A549 (cell line): ENCODE measurements around the gene FANCB. TPM values are rescaled to one million over a fixed set of nuclear protein-coding genes. Genes with fewer than 3 reads are reported as not detected.

Experiments used
- ATAC-seq, 2 experiments: fragments of 200-7000 bp in 1 of 2; fragments of >200 bp in 1 of 2; cut with Nextera tagmentation in 1 of 2; cut with Tn5 transposase in 1 of 2; 3 replicates each; pipeline versions ENCODE4 v1.8.0 to v1.9.1; 2018 to 2020; ENCODE audit warnings: mild to moderate bottlenecking in 1 of 2, moderate library complexity in 1 of 2
- CTCF ChIA-PET: fragments of 300-600 bp; sonication (Branson Sonifier 250); formaldehyde crosslinking; extraction: SDS; loops from one replicate; lab custom pipeline; 2021; ENCODE audit warnings: antibody characterized with exemption, inconsistent platforms; lab: Yijun Ruan, JAX
- POLR2A ChIA-PET: fragments of 350-600 bp; formaldehyde crosslinking; extraction: SDS; loops from one replicate; lab custom pipeline; 2021; ENCODE audit warnings: antibody characterized with exemption, inconsistent platforms; lab: Yijun Ruan, JAX
- DNase-seq, 2 experiments: peaks; one replicate each; pipeline versions ENCODE4 v3.0.0 to v3.0.0-alpha.2; 2011 to 2016; ENCODE audit warnings: low read depth in 1 of 2, low spot score in 1 of 2
- FAIRE-seq: peaks from 2 replicates; lab custom pipeline; 2011; peaks lifted over from hg19 to GRCh38; lab: Jason Lieb, UNC
- H3K27ac ChIP-seq, 2 experiments: fragments of >200 bp; sonication (Bioruptor Twin); formaldehyde crosslinking; 3 replicates each; pipeline ENCODE4 v1.5.1; 2016 to 2017
- H3K4me1 ChIP-seq: fragments of >200 bp; sonication (Bioruptor Twin); formaldehyde crosslinking; 3 replicates; pipeline ENCODE4 v1.6.1; 2016
- H3K4me2 ChIP-seq: fragments of >200 bp; sonication (Bioruptor Twin); formaldehyde crosslinking; 3 replicates; pipeline ENCODE4 v1.6.1; 2016
- H3K4me3 ChIP-seq: fragments of >200 bp; sonication (Bioruptor Twin); formaldehyde crosslinking; 3 replicates; pipeline ENCODE4 v1.5.1; 2016
- H3K9me3 ChIP-seq: fragments of >200 bp; sonication (Bioruptor Twin); formaldehyde crosslinking; 3 replicates; pipeline ENCODE4 v1.6.1; 2016
- BCL3 ChIP-seq: fragments of >200 bp; sonication (Bioruptor Twin); formaldehyde crosslinking; IDR thresholded peaks from 3 replicates; pipeline ENCODE4 v1.6.1; 2016
- CBX2 ChIP-seq: fragments of 200-600 bp; sonication (generic); IDR thresholded peaks from 2 replicates; pipeline ENCODE4 v1.6.1; 2016; ENCODE audit warnings: low read depth, mild to moderate bottlenecking, borderline replicate concordance
- CBX8 ChIP-seq: fragments of 200-600 bp; sonication (generic); IDR thresholded peaks from 2 replicates; pipeline ENCODE4 v1.6.1; 2016
- CHD2 ChIP-seq: fragments of 150-350 bp; IDR thresholded peaks from 2 replicates; pipeline ENCODE4 v1.6.1; 2014; ENCODE audit warnings: low read length; ENCODE audit not compliant: partially characterized antibody
- EHF ChIP-seq: fragments of 250-450 bp; sonication (Bioruptor Pico); IDR thresholded peaks from 2 replicates; pipeline ENCODE4 v1.5.0; 2020; ENCODE audit warnings: mild to moderate bottlenecking
- EP300 ChIP-seq, 2 experiments: fragments of >200 bp; sonication (Bioruptor Twin); formaldehyde crosslinking; IDR thresholded peaks; 2 replicates in 1 of 2; 3 replicates in 1 of 2; pipeline ENCODE4 v1.6.1; 2016 to 2017
- ESRRA ChIP-seq: fragments of 150-350 bp; IDR thresholded peaks from 2 replicates; pipeline ENCODE4 v1.6.1; 2014; ENCODE audit warnings: mild to moderate bottlenecking, low read length, borderline replicate concordance
- FOSB ChIP-seq: fragments of 250-450 bp; sonication (Bioruptor Pico); IDR thresholded peaks from 2 replicates; pipeline ENCODE4 v1.5.0; 2020; ENCODE audit warnings: mild to moderate bottlenecking, moderate library complexity
- FOSL2 ChIP-seq, 2 experiments: fragments of 450-650 bp in 1 of 2; fragments of >200 bp in 1 of 2; sonication (Bioruptor Twin) in 1 of 2; formaldehyde crosslinking; IDR thresholded peaks; 2 replicates each; pipeline versions ENCODE4 v1.5.0 to v1.6.1; 2016 to 2020; ENCODE audit warnings: mild to moderate bottlenecking in 1 of 2, moderate library complexity in 1 of 2
- FOXS1 ChIP-seq: fragments of 250-450 bp; sonication (Bioruptor Pico); IDR thresholded peaks from 2 replicates; pipeline ENCODE4 v1.5.0; 2020; ENCODE audit warnings: mild to moderate bottlenecking, moderate library complexity
- HEYL ChIP-seq: fragments of 250-450 bp; sonication (Bioruptor Pico); IDR thresholded peaks from 2 replicates; pipeline ENCODE4 v1.8.0; 2021; ENCODE audit warnings: mild to moderate bottlenecking, moderate library complexity
- HOXA7 ChIP-seq: fragments of 250-450 bp; sonication (Bioruptor Pico); IDR thresholded peaks from 2 replicates; pipeline ENCODE4 v1.5.0; 2020; ENCODE audit warnings: mild to moderate bottlenecking, moderate library complexity
- HOXB13 ChIP-seq: fragments of 250-450 bp; sonication (Bioruptor Pico); IDR thresholded peaks from 2 replicates; pipeline ENCODE4 v1.5.0; 2020; ENCODE audit warnings: low read depth, mild to moderate bottlenecking, moderate library complexity
- JUNB ChIP-seq: fragments of >200 bp; sonication (Bioruptor Twin); formaldehyde crosslinking; IDR thresholded peaks from 2 replicates; pipeline ENCODE4 v1.6.1; 2016
- KDM5A ChIP-seq: fragments of 200-600 bp; sonication (generic); IDR thresholded peaks from 2 replicates; pipeline ENCODE4 v1.6.1; 2016; ENCODE audit warnings: antibody characterized with exemption, mild to moderate bottlenecking
- MAFK ChIP-seq: fragments of 450-650 bp; IDR thresholded peaks from 2 replicates; pipeline ENCODE4 v1.6.1; 2014; ENCODE audit not compliant: partially characterized antibody
- MYC ChIP-seq: IDR thresholded peaks from 2 replicates; pipeline ENCODE4 v1.6.1; 2012; ENCODE audit warnings: mild to moderate bottlenecking, inconsistent platforms, low read length, improper control_type of control experiment, borderline replicate concordance
- NR3C1 ChIP-seq: fragments of >200 bp; sonication (Bioruptor Twin); formaldehyde crosslinking; IDR thresholded peaks from 3 replicates; pipeline ENCODE4 v1.6.1; 2017
- PHF8 ChIP-seq: fragments of 200-600 bp; sonication (generic); IDR thresholded peaks from 2 replicates; pipeline ENCODE4 v1.6.1; 2016; ENCODE audit warnings: low read depth, mild to moderate bottlenecking, antibody characterized with exemption, moderate library complexity, borderline replicate concordance
- POLR2AphosphoS2 ChIP-seq: conservative IDR thresholded peaks from 2 replicates; pipeline ENCODE4 v1.6.1; 2012; ENCODE audit warnings: low read length, improper control_type of control experiment, inconsistent platforms
- RARB ChIP-seq: fragments of 250-450 bp; sonication (Bioruptor Pico); IDR thresholded peaks from 2 replicates; pipeline ENCODE4 v1.8.0; 2021; ENCODE audit warnings: mild to moderate bottlenecking, moderate library complexity
- REST ChIP-seq: fragments of 200-600 bp; sonication (generic); IDR thresholded peaks from 2 replicates; pipeline ENCODE4 v1.6.1; 2016; ENCODE audit warnings: antibody characterized with exemption, mild to moderate bottlenecking, moderate library complexity
- RFX5 ChIP-seq: fragments of 450-650 bp; IDR thresholded peaks from 2 replicates; pipeline ENCODE4 v1.7.1; 2014; ENCODE audit warnings: antibody characterized with exemption, mild to moderate bottlenecking, moderate library complexity
- ZC3H11A ChIP-seq: fragments of 450-650 bp; IDR thresholded peaks from 2 replicates; pipeline ENCODE4 v1.6.1; 2014; ENCODE audit warnings: antibody characterized with exemption, mild to moderate bottlenecking
- ZSCAN20 ChIP-seq: fragments of 250-450 bp; sonication (Bioruptor Pico); IDR thresholded peaks from 2 replicates; pipeline ENCODE4 v1.8.0; 2022; ENCODE audit warnings: mild to moderate bottlenecking, moderate library complexity
- WGBS: methylation state at CpG from one replicate; pipeline ENCODE4 v1.1.6; 2017; ENCODE audit errors: missing lambda C conversion rate; 5-methylcytosine and 5-hydroxymethylcytosine counted together
- polyA plus RNA-seq, 4 experiments: library from polyadenylated mRNA; depleted of rRNA in 3 of 4; stranded (reverse); fragments of >200 nt; fragmentation: RNase III in 1 of 4; extraction: RNeasy Plus Mini Kit Qiagen cat#74134 plus additional on column Dnase treatment in 1 of 4; gene quantifications; 2 replicates in 3 of 4; 3 replicates in 1 of 4; pipeline ENCODE4 v1.2.3, GENCODE V29; 2011 to 2017
- TF ChIP-seq, protein P1 (sequence below): IDR thresholded peaks from 2 replicates; pipeline ENCODE4 v1.6.1; 2012
- TF ChIP-seq, protein P2 (sequence below): IDR thresholded peaks from 2 replicates; pipeline ENCODE4 v1.6.1; 2012

The FANCB gene
- polyA plus RNA-seq, 2 of the 4 experiments (the other 2 are of a cell fraction) = 5.3 to 7.8 TPM

DNA sequence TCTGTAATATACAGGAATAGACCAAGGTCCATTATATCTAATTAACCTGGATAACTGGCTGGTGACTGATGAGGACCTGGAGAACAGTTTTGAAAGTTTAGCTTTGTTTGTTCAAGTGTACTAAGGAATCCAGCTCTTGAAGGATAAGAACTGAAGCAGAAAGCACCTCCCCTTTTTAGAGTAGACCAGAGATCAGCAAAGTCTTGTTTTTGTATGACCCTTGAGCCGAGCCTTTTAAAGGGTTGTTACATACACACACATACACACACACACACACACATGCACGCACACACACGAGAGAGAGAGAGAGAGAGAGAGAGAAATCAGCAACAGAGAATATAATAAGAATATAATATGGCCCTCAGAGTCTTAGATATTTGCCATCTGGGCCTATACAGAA, 13.4 kb upstream of the FANCB start:
- Histone ChIP-seq H3K4me1 (no peaks in the 10 kb centered on the region), H3K4me2 (no peak overlapping the region), H3K9me3 (no peaks in the 10 kb centered on the region), H3K27ac (no peak overlapping the region), H3K4me3 (no peak overlapping the region)
- TF ChIP-seq PHF8 (no peak), CBX8 (no peak), CBX2 (no peak), NR3C1 (no peak)
- FAIRE-seq (peak; percentile 13), ATAC-seq (no peak), DNase-seq (no peak)
- POLR2A ChIA-PET = interaction anchor here (0.8 kb wide), 1 partner anchor 13 kb away, joined by 4 read pairs; the partner anchor contains the start of gene FANCB
- CTCF ChIA-PET = no interaction called here
- WGBS = 83% methylated on average over 3 of the region's 3 CpGs

- Histone ChIP-seq H3K4me1 (no peaks in the 10 kb centered on the region), H3K9me3 (no peaks in the 10 kb centered on the region), H3K4me2 (no peak overlapping the region), H3K4me3 (no peak overlapping the region), H3K27ac (no peak overlapping the region)
- 93% methylated on average over 1 of the region's 1 CpG for WGBS
- TF ChIP-seq EHF (CRISPR knock-in tag) (no peak), REST (no peak), HEYL (CRISPR knock-in tag) (no peak), ZSCAN20 (CRISPR knock-in tag) (no peak), FOSL2 (IDR thresholded peaks at IDR 0.05) (no peak), FOSL2 (CRISPR knock-in tag; IDR thresholded peaks at IDR 0.05) (no peak), POLR2AphosphoS2 (no peak), RFX5 (no peak), FOXS1 (CRISPR knock-in tag) (no peak)
- TF ChIP-seq, protein P1, sequence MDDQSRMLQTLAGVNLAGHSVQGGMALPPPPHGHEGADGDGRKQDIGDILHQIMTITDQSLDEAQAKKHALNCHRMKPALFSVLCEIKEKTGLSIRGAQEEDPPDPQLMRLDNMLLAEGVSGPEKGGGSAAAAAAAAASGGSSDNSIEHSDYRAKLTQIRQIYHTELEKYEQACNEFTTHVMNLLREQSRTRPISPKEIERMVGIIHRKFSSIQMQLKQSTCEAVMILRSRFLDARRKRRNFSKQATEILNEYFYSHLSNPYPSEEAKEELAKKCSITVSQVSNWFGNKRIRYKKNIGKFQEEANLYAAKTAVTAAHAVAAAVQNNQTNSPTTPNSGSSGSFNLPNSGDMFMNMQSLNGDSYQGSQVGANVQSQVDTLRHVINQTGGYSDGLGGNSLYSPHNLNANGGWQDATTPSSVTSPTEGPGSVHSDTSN = no peak
- FAIRE-seq (no peak), DNase-seq (no peak), ATAC-seq (no peak)
- ChIA-PET POLR2A (no interaction called here), CTCF (no interaction called here)
These were observed 11.8 kb upstream of the FANCB start for GRCh38 chrX:14884714-14885113.

DNA sequence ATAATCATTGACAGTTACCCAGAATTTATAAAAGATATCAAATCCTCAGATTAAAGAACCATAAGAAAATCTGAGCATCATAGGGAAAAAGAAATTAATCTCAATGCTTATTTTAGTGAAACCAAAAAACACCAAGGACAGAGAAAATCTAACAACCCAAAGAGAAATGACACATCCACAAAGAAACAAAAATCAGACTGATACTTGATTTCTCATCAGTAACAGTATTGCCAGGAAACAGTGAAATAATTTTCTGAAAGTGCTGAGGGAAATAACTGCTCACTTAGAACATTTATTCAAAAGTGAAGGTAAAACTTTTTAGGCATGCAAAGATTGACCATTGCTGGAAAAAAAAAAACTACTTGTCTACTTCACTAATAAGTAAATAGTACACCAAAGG, 11.0 kb upstream of the FANCB start:
- Histone ChIP-seq H3K4me3 (no peak overlapping the region), H3K4me2 (no peak overlapping the region), H3K27ac (no peak overlapping the region), H3K9me3 (no peaks in the 10 kb centered on the region), H3K4me1 (no peaks in the 10 kb centered on the region)
- POLR2A ChIA-PET = no interaction called here
- ATAC-seq (no peak), DNase-seq (no peak), FAIRE-seq (peak; percentile 39)
- CTCF ChIA-PET = no interaction called here
- no peak for TF ChIP-seq MYC
- no peak for TF ChIP-seq RARB (CRISPR knock-in tag)
- no peak for TF ChIP-seq CHD2
- TF ChIP-seq, protein P2, sequence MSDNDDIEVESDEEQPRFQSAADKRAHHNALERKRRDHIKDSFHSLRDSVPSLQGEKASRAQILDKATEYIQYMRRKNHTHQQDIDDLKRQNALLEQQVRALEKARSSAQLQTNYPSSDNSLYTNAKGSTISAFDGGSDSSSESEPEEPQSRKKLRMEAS = no peak
- TF ChIP-seq EP300 (IDR thresholded peaks at IDR 0.05) = no peak
- no peak for TF ChIP-seq REST
- TF ChIP-seq HOXB13 (CRISPR knock-in tag) = no peak
- TF ChIP-seq BCL3 = no peak
- TF ChIP-seq ESRRA = no peak
- no peak for TF ChIP-seq KDM5A
- no peak for TF ChIP-seq NR3C1
- no peak for TF ChIP-seq JUNB
- no peak for TF ChIP-seq PHF8
- TF ChIP-seq ZC3H11A = no peak
- TF ChIP-seq HOXA7 (CRISPR knock-in tag) = no peak
- no peak for TF ChIP-seq FOSB (CRISPR knock-in tag)
- no peak for TF ChIP-seq MAFK
